ENCODE results near the gene CACNB3. TPM values are rescaled to one million over a fixed set of nuclear protein-coding genes. Genes with fewer than 3 reads are reported as not detected.
"Not testable (repeated sequence)": the region's sequence is repeated elsewhere in the genome, so short reads cannot be mapped to it uniquely, and the experiment has no call there.

The CACNB3 gene
- total RNA-seq, 1 donor from 2014 or later: 40.5 TPM

- Histone ChIP-seq H3K9me3 (ENCODE audit: insufficient read depth, low read depth, low read length) (no peaks in the 10 kb centered on the region), H3K4me3 (ENCODE audit: insufficient read depth, low read depth, low read length) (no peak overlapping the region), H3K9ac (ENCODE audit: low read length) (no peak overlapping the region), H3K36me3 (ENCODE audit: insufficient read depth, low read length) (no peaks in the 10 kb centered on the region), H2AFZ (ENCODE audit: low read depth, low read length) (no peak overlapping the region), H3K79me2 (ENCODE audit: insufficient read depth, low read length) (no peaks in the 10 kb centered on the region), H3K4me2 (ENCODE audit: low read length) (no peak overlapping the region), H3K27me3 (ENCODE audit: insufficient read depth, low read length) (peaks cover 30% of the 10 kb centered on the region), H3K4me1 (ENCODE audit: insufficient read depth, low read length) (no peaks in the 10 kb centered on the region), H3K27ac (ENCODE audit: low read depth, low read length) (no peak overlapping the region), H4K20me1 (ENCODE audit: insufficient read depth, low read length) (no peaks in the 10 kb centered on the region)
- no peak for TF ChIP-seq CTCF (IDR thresholded peaks at IDR 0.05; ENCODE audit: insufficient read depth, low read depth, low read length)
- TF ChIP-seq EZH2 (IDR thresholded peaks at IDR 0.05; ENCODE audit: insufficient read depth, low read length): no peak
- H3K4me3 Mint-ChIP-seq (ENCODE audit: unreplicated experiment): no peak overlapping the region
- no peak overlapping the region for H3K27ac Mint-ChIP-seq (ENCODE audit: unreplicated experiment)
- no peaks in the 10 kb centered on the region for H3K4me1 Mint-ChIP-seq (ENCODE audit: low read depth, unreplicated experiment)
- DNase-seq (ENCODE audit: low read depth) (no peak), FAIRE-seq (no peak)
- peaks cover 6% of the 10 kb centered on the region for H3K36me3 Mint-ChIP-seq (ENCODE audit: low read depth, unreplicated experiment)
- no peaks in the 10 kb centered on the region for H3K9me3 Mint-ChIP-seq (ENCODE audit: unreplicated experiment)
- H3K27me3 Mint-ChIP-seq (ENCODE audit: low read depth, unreplicated experiment): peaks cover 19% of the 10 kb centered on the region
Measured at GRCh38 chr12:48859607-48860006, 41.3 kb downstream of the CACNB3 start.

- H3K36me3 Mint-ChIP-seq (ENCODE audit: low read depth, unreplicated experiment); H3K4me3 Mint-ChIP-seq (ENCODE audit: unreplicated experiment); H3K36me3 ChIP-seq (ENCODE audit: insufficient read depth, low read length); DNase-seq (ENCODE audit: low read depth); H2AFZ ChIP-seq (ENCODE audit: low read depth, low read length); H3K9me3 Mint-ChIP-seq (ENCODE audit: unreplicated experiment); FAIRE-seq; H3K4me1 ChIP-seq (ENCODE audit: insufficient read depth, low read length); H3K27ac ChIP-seq (ENCODE audit: low read depth, low read length); H3K27ac Mint-ChIP-seq (ENCODE audit: unreplicated experiment); H3K9me3 ChIP-seq (ENCODE audit: insufficient read depth, low read depth, low read length); H3K4me3 ChIP-seq (ENCODE audit: insufficient read depth, low read depth, low read length); H3K4me1 Mint-ChIP-seq (ENCODE audit: low read depth, unreplicated experiment); H3K79me2 ChIP-seq (ENCODE audit: insufficient read depth, low read length); H3K4me2 ChIP-seq (ENCODE audit: low read length); H4K20me1 ChIP-seq (ENCODE audit: insufficient read depth, low read length); H3K9ac ChIP-seq (ENCODE audit: low read length): not testable (repeated sequence)
- peaks cover 25% of the 10 kb centered on the region for H3K27me3 Mint-ChIP-seq (ENCODE audit: low read depth, unreplicated experiment)
- peaks cover 36% of the 10 kb centered on the region for H3K27me3 ChIP-seq (ENCODE audit: insufficient read depth, low read length)
Measured at GRCh38 chr12:48860236-48860635, 41.9 kb downstream of the CACNB3 start.

GRCh38 chr12:48861111-48861510 lies 42.8 kb downstream of the CACNB3 start:
- Histone ChIP-seq H3K79me2 (ENCODE audit: insufficient read depth, low read length) (no peaks in the 10 kb centered on the region), H3K9me3 (ENCODE audit: insufficient read depth, low read depth, low read length) (no peaks in the 10 kb centered on the region), H4K20me1 (ENCODE audit: insufficient read depth, low read length) (no peaks in the 10 kb centered on the region), H3K9ac (ENCODE audit: low read length) (no peak overlapping the region), H3K4me3 (ENCODE audit: insufficient read depth, low read depth, low read length) (no peak overlapping the region), H3K36me3 (ENCODE audit: insufficient read depth, low read length) (no peaks in the 10 kb centered on the region), H3K4me1 (ENCODE audit: insufficient read depth, low read length) (peaks cover 7% of the 10 kb centered on the region), H3K4me2 (ENCODE audit: low read length) (no peak overlapping the region), H3K27ac (ENCODE audit: low read depth, low read length) (no peak overlapping the region), H3K27me3 (ENCODE audit: insufficient read depth, low read length) (peaks cover 36% of the 10 kb centered on the region), H2AFZ (ENCODE audit: low read depth, low read length) (no peak overlapping the region)
- Mint-ChIP-seq H3K4me1 (ENCODE audit: low read depth, unreplicated experiment) (peaks cover 2% of the 10 kb centered on the region), H3K27ac (ENCODE audit: unreplicated experiment) (no peak overlapping the region), H3K9me3 (ENCODE audit: unreplicated experiment) (no peaks in the 10 kb centered on the region), H3K4me3 (ENCODE audit: unreplicated experiment) (peak overlapping the region; percentile 34), H3K27me3 (ENCODE audit: low read depth, unreplicated experiment) (peaks cover 26% of the 10 kb centered on the region), H3K36me3 (ENCODE audit: low read depth, unreplicated experiment) (peaks cover 6% of the 10 kb centered on the region)
- DNase-seq (ENCODE audit: low read depth) (no peak), FAIRE-seq (no peak)
- TF ChIP-seq CTCF (IDR thresholded peaks at IDR 0.05; ENCODE audit: insufficient read depth, low read depth, low read length): no peak
- no peak for TF ChIP-seq EZH2 (IDR thresholded peaks at IDR 0.05; ENCODE audit: insufficient read depth, low read length)

Measured in astrocyte (in vitro differentiated cells and primary cell).